Tibial artery (tissue), 4 donors: Measurements from ENCODE around the gene COL4A2.

Experiments
- DNase-seq, 2 donors: peaks; one replicate each; pipeline ENCODE4 v3.0.0-alpha.2; 2019
- H3K27ac ChIP-seq, 2 donors: fragments of 200-600 bp; sonication (generic) in 1 of 2; 1 replicate in 1 of 2; 2 replicates in 1 of 2; pipeline ENCODE4 v1.5.1; 2018 to 2019; ENCODE audit warnings: mild to moderate bottlenecking in 1 of 2
- H3K27me3 ChIP-seq, 2 donors: fragments of 200-600 bp; sonication (generic) in 1 of 2; one replicate each; pipeline versions ENCODE4 v1.5.1 to v1.6.0; 2016 to 2019
- H3K36me3 ChIP-seq, 3 donors: fragments of 200-600 bp; sonication (generic) in 2 of 3; one replicate each; pipeline ENCODE4 v1.5.1; 2016 to 2019; ENCODE audit warnings: mild to moderate bottlenecking in 2 of 3
- H3K4me1 ChIP-seq, 4 donors: fragments of 200-600 bp; sonication (generic) in 2 of 4; 1 replicate in 3 of 4; 2 replicates in 1 of 4; pipeline ENCODE4 v1.5.1; 2016 to 2019
- H3K4me3 ChIP-seq, 2 donors: fragments of 200-600 bp; sonication (generic) in 1 of 2; 1 replicate in 1 of 2; 2 replicates in 1 of 2; pipeline ENCODE4 v1.5.1; 2018 to 2019; ENCODE audit warnings: mild to moderate bottlenecking in 2 of 2
- H3K9me3 ChIP-seq, 3 donors: fragments of 200-600 bp; sonication (generic) in 1 of 3; one replicate each; pipeline ENCODE4 v1.5.1; 2016 to 2019
- CTCF ChIP-seq, 2 experiments: fragments of 200-600 bp in 1 of 2; fragments of 450-650 bp in 1 of 2; IDR thresholded peaks; one replicate each; pipeline ENCODE4 v1.5.1; 2017 to 2019; ENCODE audit warnings: antibody characterized with exemption in 2 of 2, mild to moderate bottlenecking in 1 of 2, moderate library complexity in 1 of 2
- intact Hi-C: fragments of 100-400 bp; cut with DNase I; formaldehyde crosslinking; loops from one replicate; pipeline ENCODE4 v1.15.0; 2023; ENCODE audit warnings: low total_unique reads

Gene COL4A2

GRCh38 chr13:110272651-110273050 lies 34.4 kb upstream of the COL4A2 start:
- H3K9me3 ChIP-seq, result no peaks in the 10 kb centered on the region
- DNase-seq, result no peak
- peaks cover 5 to 100% (median 59%) of the 10 kb centered on the region in 4 donors for H3K4me1 ChIP-seq
- no peaks in the 10 kb centered on the region for H3K27me3 ChIP-seq
- peak overlapping the region; percentile 41 to 70 for H3K27ac ChIP-seq
- H3K36me3 ChIP-seq, result peaks cover 0 to 7% (median 6%) of the 10 kb centered on the region in 3 donors
- intact Hi-C loops, result no loop called here
- no peak overlapping the region for H3K4me3 ChIP-seq
- no peak for TF ChIP-seq CTCF (IDR thresholded peaks at IDR 0.05)

- Histone ChIP-seq H3K4me1 (peaks cover 5 to 99% (median 57%) of the 10 kb centered on the region in 4 donors), H3K9me3 (no peaks in the 10 kb centered on the region), H3K36me3 (peaks cover 0 to 7% (median 6%) of the 10 kb centered on the region in 3 donors), H3K27me3 (no peaks in the 10 kb centered on the region), H3K4me3 (no peak overlapping the region), H3K27ac (peak overlapping the region; percentile 41 to 70)
- TF ChIP-seq CTCF (IDR thresholded peaks at IDR 0.05), result no peak
- intact Hi-C loops, result no loop called here
- no peak for DNase-seq
Measured at GRCh38 chr13:110273254-110273653, 33.8 kb upstream of the COL4A2 start.

GRCh38 chr13:110274687-110275086 lies 32.4 kb upstream of the COL4A2 start:
- Histone ChIP-seq H3K36me3 (peaks cover 0 to 7% (median 6%) of the 10 kb centered on the region in 3 donors), H3K27me3 (no peaks in the 10 kb centered on the region), H3K9me3 (no peaks in the 10 kb centered on the region), H3K27ac (peak overlapping the region; percentile 31 to 70), H3K4me1 (peaks cover 0 to 99% (median 51%) of the 10 kb centered on the region in 4 donors), H3K4me3 (no peak overlapping the region)
- no peak for DNase-seq
- peak; percentile 29 to 42 for TF ChIP-seq CTCF (IDR thresholded peaks at IDR 0.05)
- intact Hi-C loops, result no loop called here

- Histone ChIP-seq H3K4me1 (peaks cover 0 to 99% (median 50%) of the 10 kb centered on the region in 4 donors), H3K27me3 (no peaks in the 10 kb centered on the region), H3K27ac (peak overlapping the region; percentile 13 to 70), H3K9me3 (no peaks in the 10 kb centered on the region), H3K36me3 (peaks cover 0 to 7% (median 6%) of the 10 kb centered on the region in 3 donors), H3K4me3 (no peak overlapping the region)
- no peak for DNase-seq
- intact Hi-C loops, result no loop called here
- no peak for TF ChIP-seq CTCF (IDR thresholded peaks at IDR 0.05)
Measured at GRCh38 chr13:110275931-110276552, 31.0 kb upstream of the COL4A2 start.

GRCh38 chr13:110276553-110276950 lies 30.5 kb upstream of the COL4A2 start:
- H3K36me3 ChIP-seq, result peaks cover 0 to 7% (median 6%) of the 10 kb centered on the region in 3 donors
- peak overlapping the region; percentile 13 to 70 for H3K27ac ChIP-seq
- no peak for TF ChIP-seq CTCF (IDR thresholded peaks at IDR 0.05)
- no peaks in the 10 kb centered on the region for H3K9me3 ChIP-seq
- no peak overlapping the region for H3K4me3 ChIP-seq
- intact Hi-C loops, result no loop called here
- no peaks in the 10 kb centered on the region for H3K27me3 ChIP-seq
- peaks cover 0 to 99% (median 48%) of the 10 kb centered on the region in 4 donors for H3K4me1 ChIP-seq
- no peak for DNase-seq
